Limb (tissue), 2 donors: ENCODE results near the gene IL26.
"Not testable (repeated sequence)": the region's sequence is repeated elsewhere in the genome, so short reads cannot be mapped to it uniquely, and the experiment has no call there.

Experiments
- DNase-seq, 2 donors: peaks; one replicate each; pipeline ENCODE4 v3.0.0-alpha.2; 2016; ENCODE audit errors: extremely low spot score in 2 of 2

Gene IL26

DNA sequence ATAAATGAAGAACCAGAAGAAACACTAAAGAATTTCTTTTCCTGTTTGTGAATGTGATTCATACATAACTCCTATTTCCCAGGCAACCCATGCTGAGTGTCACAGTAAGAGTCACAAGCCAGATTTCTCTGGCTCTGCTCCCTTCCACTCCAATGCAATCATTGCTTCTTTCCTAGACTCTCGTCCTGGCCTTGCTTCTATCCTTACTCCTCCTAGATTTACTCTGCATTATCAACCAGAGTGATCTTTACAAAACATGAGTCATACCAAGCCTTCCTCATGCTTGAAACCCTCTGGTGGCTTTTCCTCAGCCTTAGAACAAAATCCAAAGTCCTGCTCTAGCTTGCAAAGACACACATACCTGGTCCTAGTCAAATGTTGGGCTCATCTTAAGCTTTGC is 14.5 kb upstream of the IL26 start:
- no peak for DNase-seq

GRCh38 chr12:68239309-68239982 is 13.8 kb upstream of the IL26 start:
- DNase-seq: no peak

GRCh38 chr12:68237619-68238018 is 12.0 kb upstream of the IL26 start:
- no peak for DNase-seq

DNA sequence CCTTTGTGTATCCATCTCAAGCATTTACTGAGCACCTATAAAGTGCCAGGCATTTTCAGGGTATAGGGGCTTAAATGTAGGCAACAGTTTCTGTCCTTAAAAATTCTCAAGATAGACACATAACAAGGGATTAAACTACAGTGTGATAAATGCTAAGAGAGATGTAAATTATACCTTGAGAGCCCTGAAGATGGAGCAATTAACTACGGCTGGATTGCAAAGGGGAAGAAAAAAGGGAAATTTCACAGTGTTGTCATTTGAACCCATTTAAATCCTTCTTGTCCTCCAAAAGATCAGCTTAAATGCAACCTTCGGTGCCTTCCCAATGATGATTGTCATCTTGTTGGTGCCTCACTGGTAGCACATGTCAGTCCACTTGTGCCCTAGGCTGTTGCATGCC is 11.5 kb upstream of the IL26 start:
- no peak for DNase-seq

DNA sequence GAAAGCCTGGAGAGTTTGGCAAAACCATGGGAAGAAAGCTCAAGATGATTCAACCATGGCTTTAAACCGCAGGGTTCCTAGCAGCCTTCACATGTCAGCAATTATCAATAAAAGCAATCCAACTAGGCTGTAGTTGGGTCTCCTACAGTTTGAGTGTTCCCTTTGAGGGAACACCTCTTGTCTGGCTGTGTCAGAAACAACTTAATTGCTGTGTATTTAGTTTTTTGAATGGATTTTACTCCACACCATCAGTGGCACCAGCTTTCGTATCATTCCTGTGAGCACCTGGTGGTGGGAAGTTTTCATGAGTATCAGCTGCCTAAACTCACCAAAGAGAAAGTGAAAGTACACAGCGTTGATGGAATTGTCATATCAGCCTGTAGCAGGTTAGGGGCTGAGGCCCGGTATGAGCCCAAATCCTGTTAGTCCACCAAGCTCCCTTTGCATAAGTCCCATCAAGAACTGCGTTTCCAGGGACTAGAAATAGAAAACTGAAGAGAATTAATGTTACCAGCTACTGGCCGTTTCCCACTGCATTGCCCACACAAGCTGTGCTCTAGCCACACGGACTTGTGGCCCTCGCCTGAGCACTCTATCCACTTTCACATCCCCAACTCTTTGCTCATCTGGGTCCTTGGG is 10.9 kb upstream of the IL26 start:
- no peak for DNase-seq

- no peak for DNase-seq
These were observed 10.0 kb upstream of the IL26 start for GRCh38 chr12:68235576-68235975.

DNA sequence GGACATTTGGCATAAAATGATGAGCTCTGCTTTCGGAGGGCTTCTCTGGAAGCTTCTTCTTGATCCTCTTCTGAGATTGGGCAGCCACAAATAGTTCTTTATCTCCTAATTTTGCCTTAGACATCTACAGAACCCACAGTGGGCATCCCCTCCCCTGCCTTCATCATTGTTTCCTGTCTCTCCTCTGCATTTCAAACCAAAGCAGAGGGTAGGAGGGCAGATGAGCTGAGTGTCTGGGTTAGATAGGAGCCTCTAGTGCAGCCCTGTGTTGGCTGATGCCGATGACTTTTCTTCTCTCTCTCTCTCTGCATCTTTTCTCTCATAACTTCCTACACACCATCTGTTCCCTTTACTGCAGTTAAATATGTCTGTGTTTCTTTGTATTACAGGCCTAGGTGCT is 8.5 kb upstream of the IL26 start:
- no peak for DNase-seq

GRCh38 chr12:68233498-68233897 is 7.9 kb upstream of the IL26 start:
- DNase-seq: no peak

DNA sequence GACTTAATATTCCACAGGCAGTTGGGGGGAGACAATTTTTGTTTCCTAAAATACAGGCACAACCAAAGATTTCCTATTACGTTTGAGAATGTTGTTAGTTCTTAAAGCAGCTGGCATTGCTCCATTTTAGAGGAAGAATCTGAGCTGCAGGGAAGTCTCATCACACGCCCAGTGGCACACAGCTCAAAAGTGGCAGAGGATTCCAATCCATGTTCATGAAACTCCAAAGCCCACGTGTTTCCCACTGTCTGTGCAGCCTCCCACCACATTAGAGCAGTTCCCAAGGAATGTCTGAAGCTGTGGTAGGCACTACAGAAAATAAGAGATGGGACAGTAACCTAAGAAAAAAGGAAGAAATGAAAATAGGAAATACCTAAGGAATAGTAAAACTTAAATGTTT is 6.1 kb upstream of the IL26 start:
- no peak for DNase-seq

DNA sequence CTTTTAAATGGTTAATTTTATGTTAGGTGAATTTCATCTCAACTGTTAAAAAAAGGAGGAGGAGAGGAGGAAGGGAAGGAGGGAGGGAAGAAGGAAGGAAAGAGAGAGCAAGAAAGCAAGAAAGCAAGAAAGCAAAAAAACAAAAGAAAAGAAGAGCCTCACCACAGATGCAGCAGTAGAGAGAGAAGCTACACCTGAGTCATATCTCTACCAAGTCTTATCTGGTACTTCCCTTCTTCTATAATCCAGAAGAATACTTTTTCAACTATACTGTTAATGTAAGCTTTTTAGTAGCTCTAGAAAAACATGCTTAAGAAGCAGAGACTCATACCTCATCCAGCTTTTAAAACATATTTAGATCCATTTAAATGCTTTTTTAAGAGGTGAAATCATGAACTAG is 5.6 kb upstream of the IL26 start:
- no peak for DNase-seq

DNA sequence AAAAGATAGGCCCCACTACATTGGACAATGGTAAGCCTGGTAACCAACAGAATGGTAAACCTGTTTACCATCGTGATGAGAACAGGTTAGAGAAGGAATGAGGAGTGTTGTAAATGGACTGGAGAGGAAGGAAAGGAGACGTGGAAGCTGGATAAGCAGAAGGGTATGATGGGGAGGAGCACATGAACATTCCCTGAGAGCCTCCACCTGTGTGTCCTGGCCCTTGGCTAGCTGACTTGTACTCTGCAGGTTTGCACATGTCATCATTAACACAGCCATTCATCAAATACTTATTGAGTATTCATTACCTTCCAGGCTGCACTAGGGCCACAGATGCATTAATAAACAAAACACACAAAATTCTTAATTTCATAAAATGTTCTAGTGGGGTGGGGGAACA is 4.3 kb upstream of the IL26 start:
- no peak for DNase-seq

DNA sequence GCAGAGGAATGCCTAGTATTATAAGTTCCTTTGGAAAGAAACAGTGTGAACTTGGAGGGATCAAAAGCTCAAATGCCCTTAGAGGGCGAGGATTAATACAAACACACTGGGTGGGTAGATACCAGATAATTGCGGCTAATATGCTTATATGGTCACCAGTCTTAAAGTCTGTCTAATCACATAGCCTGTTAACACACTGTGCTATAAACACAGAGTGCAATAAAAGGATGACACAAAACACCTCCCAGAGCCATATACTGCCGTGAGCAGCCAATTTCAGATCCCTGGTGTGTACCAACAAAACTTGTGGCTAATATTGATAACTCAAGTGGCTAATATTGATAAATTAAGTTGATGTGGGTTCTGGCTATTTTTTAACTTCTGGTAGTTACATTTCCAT is 1.7 kb upstream of the IL26 start:
- DNase-seq: no peak

GRCh38 chr12:68224613-68225285 is 861 bp downstream of the IL26 start:
- DNase-seq: no peak

GRCh38 chr12:68223067-68223747 is 2.4 kb downstream of the IL26 start:
- peak; percentile 82 to 87 for DNase-seq

DNA sequence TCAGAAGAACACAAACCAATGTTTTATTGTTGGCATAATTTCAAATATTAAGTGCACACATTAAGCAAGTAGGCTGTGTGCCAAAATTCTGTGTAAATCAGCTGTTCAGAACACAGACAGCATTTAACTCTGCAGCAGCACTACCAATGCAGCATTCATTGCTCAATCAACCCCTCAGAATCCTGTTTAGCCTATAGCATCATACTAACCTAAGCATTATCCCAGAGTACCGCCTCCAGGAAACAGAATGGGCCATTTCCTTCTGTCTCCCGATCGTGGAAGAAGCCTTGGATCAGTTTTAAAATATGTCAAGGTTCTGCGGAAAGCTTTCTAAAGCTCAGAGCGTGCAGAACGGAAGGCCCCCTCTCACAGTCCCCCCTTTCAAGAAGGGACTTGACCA is 3.3 kb downstream of the IL26 start:
- DNase-seq: peak in 1 of 2 donors; percentile 38

- no peak for DNase-seq
These were observed 4.1 kb downstream of the IL26 start for GRCh38 chr12:68221497-68221896.

GRCh38 chr12:68210875-68211274 is 14.7 kb downstream of the IL26 start:
- no peak for DNase-seq

- not testable (repeated sequence) for DNase-seq
These were observed 16.4 kb downstream of the IL26 start for GRCh38 chr12:68209048-68209728.

DNA sequence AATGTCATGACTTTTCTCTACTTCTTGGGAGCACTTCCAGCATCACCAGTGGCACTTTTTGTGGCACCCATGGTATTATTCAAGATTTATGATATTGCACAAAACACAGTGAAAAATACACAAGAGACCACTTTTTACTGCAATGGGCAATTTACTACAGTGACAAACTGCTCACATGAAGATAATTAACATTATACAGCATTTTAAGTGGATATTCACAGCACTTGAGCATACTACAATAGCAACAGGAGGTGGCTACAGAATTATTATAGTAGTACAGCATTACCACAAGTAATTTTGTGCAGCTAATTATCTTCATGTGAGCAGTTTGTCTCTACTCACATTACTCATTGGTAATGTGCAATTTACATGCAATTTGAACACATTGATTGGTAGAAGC is 18.3 kb downstream of the IL26 start:
- DNase-seq: no peak

GRCh38 chr12:68206446-68206845 is 19.2 kb downstream of the IL26 start:
- no peak for DNase-seq

- no peak for DNase-seq
These were observed 22.1 kb downstream of the IL26 start for GRCh38 chr12:68203460-68203875.

DNA sequence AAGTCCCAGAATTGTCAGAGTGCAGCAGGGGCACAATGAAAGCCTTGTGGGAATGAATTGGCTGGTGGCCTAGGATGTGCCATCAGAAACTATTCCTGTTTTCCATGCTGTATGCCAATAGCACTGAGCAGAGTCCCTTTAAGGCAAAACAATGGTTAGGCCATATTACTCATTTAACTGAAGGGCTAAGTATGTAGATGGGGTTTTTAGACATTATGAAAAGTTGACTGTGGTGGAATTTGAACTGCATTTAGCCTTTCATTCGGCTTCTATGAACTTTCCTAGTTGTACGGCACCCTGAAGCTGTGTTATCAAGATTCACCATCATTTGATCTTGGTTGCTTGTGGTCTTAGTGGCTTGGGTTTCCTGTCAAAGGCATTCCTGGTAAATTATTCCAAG is 24.8 kb downstream of the IL26 start:
- DNase-seq: no peak
